NCI-H2196 (cell line): Measurements from ENCODE around the gene ACVRL1.

Source experiments
- DNase-seq: peaks from one replicate; lab custom pipeline; 2025; ENCODE audit not compliant: unreplicated experiment; lab: John Stamatoyannopoulos, UW

Gene ACVRL1

DNA sequence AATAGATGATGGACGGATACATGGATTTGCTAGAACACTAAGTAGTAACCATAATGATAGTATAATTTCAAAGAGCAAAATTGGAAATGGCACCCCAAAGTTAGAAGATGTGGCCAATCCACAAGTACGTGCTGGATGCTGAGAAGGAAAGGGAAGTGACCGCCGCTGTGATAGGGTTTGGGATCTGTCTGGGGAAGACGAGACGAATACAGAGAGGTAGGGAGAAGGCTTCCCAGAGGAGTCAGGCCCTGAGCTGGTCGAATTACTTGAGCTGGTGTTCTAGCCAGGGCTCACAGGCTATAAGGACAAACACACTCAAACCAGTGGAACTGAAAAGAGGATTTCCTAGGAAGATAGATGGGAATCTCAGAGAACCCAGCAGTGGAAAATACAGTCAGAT is 34.8 kb downstream of the ACVRL1 start:
- no peak for DNase-seq

DNA sequence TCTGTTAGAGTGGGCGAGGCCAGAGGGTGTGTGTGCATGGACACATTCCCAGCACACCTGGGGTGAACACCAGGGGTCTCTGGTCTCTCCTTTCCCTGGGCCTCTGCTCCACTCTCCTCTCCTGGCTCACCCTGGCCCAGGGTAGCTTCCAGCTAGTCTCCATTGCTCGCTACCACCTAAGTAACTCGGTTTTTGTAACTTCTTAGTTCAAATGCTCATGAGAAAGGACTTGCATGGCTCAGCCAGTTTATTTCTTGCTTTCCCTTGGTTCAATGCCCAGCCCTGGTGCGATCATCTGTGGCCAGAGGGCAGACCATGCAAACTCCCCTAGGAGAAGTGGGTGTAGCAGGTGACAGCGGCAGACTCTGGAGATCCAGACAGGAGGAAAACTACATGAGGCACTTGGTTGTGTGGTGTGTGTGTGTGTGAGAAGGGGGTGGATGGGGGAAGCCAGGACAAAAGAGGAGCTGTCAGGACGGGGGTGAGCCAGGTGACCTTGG is 35.2 kb downstream of the ACVRL1 start:
- no peak for DNase-seq

GRCh38 chr12:51943346-51943745 is 36.0 kb downstream of the ACVRL1 start:
- no peak for DNase-seq

GRCh38 chr12:51944608-51945233 is 37.4 kb downstream of the ACVRL1 start:
- DNase-seq = no peak

DNA sequence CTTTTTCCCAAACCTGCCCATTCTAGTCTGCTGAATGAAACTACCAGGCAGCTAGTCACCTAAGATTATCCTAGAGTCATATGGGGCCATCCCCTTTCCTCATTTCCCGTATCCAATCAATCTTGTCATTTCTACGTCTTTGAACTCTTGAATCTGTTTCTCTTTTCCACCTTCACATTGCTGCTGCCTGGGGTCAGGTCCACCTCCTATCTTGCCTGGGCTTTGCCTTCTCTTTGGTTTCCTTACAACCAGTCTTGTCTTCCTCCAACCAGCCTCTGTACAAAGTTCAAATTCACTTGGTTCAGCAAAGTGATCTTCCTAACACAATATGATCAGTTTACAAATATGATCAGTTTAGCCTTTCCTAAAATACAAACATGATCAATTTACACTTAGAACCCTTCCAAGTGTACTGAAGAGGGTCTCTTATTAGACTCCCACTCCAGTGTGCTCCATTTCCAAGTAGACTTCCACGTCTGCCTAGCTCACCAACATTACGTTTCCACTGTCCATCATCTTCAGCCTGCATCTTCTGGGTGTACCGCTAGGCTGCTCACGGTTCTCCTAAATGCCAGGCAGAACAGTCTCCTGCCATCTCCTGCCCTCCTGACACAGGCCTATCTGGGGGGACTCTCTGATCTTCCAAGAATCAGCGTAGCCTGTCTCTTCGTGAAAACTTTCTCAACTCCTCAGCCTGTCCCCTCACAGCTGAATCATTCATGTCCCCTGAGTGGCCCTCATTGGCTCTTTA is 40.1 kb downstream of the ACVRL1 start:
- no peak for DNase-seq

DNA sequence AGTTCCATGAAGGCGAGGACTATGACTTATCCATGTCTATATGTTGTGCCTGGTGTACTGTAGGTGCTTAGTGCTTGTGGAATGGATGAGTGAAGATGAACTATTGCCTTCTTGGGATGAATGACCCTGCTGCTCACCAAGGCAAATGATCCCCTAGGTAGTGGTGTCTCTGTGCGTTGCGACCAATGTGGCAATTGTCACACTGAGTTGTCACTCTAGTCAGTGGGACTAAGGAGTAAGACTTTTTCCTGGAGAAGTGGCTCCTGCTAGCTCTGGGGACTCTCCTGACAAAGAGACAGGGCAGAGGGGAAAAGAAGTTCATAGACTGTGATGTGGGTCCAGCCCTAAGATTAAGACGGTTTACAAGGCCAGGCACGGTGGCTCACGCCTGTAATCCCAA is 40.8 kb downstream of the ACVRL1 start:
- DNase-seq = no peak

- no peak for DNase-seq
Observed at GRCh38 chr12:51949342-51950030, 42.2 kb downstream of the ACVRL1 start.

GRCh38 chr12:51950682-51951198 is 43.4 kb downstream of the ACVRL1 start:
- no peak for DNase-seq

DNA sequence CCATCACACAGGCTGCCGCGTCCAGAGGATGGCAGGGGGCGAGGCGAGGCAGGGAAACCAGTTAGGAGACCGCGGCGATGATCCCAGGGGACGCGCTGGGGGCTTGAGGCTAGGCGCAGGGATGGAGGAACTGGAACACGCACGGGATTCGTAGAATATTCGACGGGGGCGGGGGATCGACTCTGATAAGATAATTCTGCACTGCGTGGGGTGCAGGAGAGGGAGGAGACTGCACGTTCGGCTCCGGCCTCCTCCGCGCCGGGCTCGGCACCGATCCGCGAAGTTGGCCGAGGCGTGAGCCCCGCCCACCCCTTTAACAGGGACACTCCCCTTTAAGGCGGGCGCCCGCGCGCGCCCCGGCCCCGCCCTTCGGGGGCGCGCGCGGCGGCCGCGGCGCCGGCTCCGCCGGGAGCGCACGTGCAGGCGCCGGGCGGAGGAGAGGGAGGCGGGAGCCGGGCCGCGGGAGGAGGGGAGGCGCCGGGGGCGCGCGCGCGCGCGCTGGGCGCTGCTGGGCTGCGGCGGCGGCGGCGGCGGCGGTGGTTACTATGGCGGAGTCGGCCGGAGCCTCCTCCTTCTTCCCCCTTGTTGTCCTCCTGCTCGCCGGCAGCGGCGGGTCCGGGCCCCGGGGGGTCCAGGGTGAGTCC is 44.0 kb downstream of the ACVRL1 start, which contains the start of gene ACVR1B:
Gene ACVR1B (plus strand): TSS at position 501 of the 644 bp plus-strand sequence. CDS start 45 bp downstream, at position 546.
- DNase-seq = peak; percentile 90

DNA sequence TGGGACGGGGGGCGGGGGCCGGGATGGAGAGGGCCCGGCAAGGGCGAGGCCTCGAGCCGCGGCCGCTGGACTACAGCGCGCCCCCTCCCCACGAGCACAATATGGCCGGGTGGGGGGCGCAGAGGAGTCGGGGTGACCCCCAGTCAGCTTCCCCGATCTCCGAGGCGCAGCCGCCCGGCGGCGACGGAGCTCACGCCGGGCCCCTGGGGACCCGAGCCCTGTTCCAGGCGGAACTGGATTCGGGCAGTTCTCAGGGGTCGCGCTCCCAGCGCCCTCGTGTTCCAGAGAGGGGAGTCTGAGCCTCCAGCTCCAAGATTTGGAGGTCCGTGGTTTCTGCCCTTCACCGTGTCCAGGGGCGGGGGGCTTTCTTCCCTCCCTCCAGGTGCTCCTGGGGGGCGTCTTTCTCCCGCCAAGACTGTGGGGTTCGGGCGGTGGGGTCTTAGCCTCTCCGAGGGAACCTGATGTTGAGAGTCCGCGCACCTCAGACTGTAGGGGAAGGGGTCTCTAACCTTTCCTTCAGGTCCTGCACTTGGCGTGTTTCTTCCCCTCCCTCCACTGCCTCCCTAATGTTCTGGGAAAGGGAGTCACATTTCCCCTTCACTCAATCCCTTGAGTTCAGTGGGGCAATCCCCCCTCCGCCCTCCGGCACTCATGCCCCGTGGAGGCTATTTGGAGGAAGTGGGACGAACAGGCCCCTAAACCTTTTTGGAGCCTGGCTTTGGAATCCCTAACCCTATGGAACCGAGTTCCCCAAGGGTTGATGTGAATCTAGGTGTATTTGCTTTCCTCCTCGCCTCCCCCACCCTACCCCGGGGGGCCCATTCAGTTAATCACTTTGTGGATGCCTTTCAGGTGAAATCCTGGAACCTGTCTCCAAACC is 44.8 kb downstream of the ACVRL1 start:
- no peak for DNase-seq

GRCh38 chr12:51953089-51953488 is 45.8 kb downstream of the ACVRL1 start:
- DNase-seq = no peak

DNA sequence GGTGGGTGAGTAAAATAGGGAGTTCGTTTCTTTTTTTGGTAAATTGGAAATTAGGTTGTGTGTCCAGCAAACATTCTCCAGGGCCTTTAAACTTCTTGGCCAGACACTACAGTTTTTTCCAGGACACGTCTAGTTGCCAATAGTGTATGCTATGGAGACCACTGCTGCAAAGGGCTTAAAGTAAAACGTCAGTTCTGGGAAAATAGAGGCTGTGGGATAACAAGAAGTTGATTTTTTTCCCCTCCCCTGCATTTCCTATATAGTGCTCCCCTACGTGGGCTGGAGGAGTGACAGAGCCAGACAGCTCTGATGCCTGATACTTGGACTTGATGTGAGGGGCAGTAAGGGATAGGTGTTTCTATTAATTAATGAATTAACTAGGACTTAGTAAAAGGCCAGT is 46.6 kb downstream of the ACVRL1 start:
- DNase-seq = no peak

DNA sequence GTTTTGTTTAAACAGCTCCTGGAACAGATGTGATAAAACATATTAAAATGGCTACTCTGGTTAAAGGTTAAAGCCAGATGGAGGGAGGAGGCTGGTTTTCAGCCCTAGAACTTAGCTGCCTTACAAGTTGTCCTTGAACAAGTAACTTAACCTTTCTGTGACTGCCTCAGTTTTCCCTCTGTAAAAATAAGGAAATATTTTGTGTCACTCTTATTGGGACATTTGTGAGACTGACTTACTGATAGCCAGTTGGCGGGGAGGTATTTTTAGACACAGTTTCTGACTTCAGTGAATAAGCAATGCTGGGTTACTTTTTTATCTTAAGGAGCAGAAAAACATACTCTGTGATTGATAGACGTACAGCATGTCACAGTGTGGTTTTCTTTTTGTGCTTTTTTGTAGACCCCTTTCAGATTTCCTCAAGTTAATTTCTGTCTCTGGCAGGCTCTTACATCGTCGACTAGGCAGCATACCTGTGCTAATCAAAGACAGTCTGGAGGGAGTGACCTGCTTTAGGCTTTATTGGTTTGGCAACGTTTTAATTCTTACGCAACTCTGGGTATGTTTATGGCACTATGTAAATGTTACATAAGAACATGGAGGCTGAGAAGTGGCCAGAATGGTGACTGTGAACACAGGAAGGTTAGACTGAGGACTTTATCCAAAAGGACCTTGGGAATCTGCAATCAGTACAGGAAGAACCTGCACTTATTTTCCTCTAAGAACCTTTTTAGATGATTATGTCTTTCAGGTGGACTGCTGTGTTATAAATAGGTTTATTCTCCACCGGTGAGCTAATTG is 47.5 kb downstream of the ACVRL1 start:
- DNase-seq = peak; percentile 27

DNA sequence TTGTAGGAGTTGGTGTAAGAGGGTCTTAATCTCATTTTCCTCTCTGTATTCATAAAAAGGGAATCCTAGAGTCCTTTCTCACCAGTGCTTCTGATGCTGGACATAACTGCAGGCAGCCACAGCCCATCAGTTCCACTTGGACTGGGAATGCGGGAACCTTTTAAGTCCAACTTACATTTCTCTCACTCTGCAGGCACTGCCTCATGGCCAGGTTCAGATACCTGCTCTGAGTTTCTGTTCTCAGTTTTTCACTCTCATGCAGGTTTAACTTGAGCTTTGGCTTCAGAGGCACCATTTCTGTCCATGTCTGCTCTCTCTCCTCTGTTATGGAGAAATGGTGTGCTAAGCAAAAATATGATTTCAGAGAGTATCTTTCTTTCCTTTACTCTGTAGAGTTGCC is 48.4 kb downstream of the ACVRL1 start:
- no peak for DNase-seq

DNA sequence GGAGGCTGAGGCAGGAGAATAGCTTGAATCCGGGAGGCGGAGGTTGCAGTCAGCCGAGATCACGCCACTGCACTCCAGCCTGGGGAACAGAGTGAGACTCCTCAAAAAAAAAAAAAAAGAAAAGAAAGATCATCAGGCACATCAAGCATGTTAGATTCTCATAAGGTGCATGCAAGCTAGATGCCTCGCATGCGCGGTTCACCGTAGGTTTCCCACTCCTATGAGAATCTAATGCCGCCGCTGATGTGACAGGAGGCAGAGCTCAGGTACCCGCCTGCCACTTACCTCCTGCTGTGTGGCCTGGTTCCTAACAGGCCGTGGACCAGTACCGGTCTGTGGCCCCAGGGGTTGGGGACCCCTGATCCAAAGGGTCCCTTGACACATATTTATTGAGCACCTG is 51.2 kb downstream of the ACVRL1 start:
- no peak for DNase-seq

- no peak for DNase-seq
Observed at GRCh38 chr12:51959211-51959610, 51.9 kb downstream of the ACVRL1 start.

GRCh38 chr12:51959921-51960320 is 52.6 kb downstream of the ACVRL1 start:
- no peak for DNase-seq

- no peak for DNase-seq
Observed at GRCh38 chr12:51960488-51960887, 53.2 kb downstream of the ACVRL1 start.

DNA sequence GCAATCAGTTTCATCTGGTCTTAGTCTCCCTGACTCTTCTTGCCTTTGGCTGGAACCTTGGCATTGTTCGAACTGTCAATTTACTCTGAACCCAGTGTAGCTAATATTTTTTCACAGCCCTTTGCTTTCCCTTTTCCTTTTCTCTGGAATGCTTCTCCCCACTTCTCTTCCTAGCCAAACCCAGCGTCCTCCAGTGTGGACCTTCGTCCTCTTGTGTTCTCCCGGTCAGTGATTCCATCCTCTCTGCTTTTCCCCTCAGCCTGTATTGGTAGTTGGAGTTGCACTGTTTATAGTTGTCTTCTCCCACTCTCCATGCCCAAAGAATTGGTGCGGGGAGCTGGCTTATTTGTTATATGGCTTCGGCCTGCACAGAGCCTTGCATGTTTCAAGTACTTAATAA is 53.6 kb downstream of the ACVRL1 start:
- DNase-seq = no peak
